ENCODE data around the gene JMJD8.
A peak's percentile ranks its signal among the peaks of the same experiment; 100 is the strongest.
"Not testable (repeated sequence)": the region's sequence is repeated elsewhere in the genome, so short reads cannot be mapped to it uniquely, and the experiment has no call there.

GRCh38 chr16:712740-713250 lies 28.7 kb upstream of the JMJD8 start:
- TF ChIP-seq EZH2 (IDR thresholded peaks at IDR 0.05; ENCODE audit: borderline replicate concordance, control insufficient read depth, low read depth, low read length); SP1 (IDR thresholded peaks at IDR 0.05; ENCODE audit: low read depth, low read length); RAD51 (IDR thresholded peaks at IDR 0.05); MAX (IDR thresholded peaks at IDR 0.05; ENCODE audit: low read depth, low read length); ETV6 (conservative IDR thresholded peaks at IDR 0.05 in 1 of 2, IDR thresholded peaks at IDR 0.05 in 1 of 2; ENCODE audit: borderline replicate concordance in 1 of 2, low read depth in 1 of 2); SUZ12 (IDR thresholded peaks at IDR 0.05; ENCODE audit: unreplicated experiment): not testable (repeated sequence)
- TF ChIP-seq CTCF (IDR thresholded peaks at IDR 0.05 in 2 of 3, conservative IDR thresholded peaks at IDR 0.05 in 1 of 3; ENCODE audit: control insufficient read depth in 2 of 3, extremely low read depth in 1 of 3, insufficient read depth in 1 of 3, low read depth in 3 of 3, low read length in 3 of 3), result peak; percentile 21 to 28 (median 23); a peak in 4 of 6 replicates
